ENCODE measurements around the gene REEP1.
"Not testable (repeated sequence)": the region's sequence is repeated elsewhere in the genome, so short reads cannot be mapped to it uniquely, and the experiment has no call there.

The REEP1 gene

GRCh38 chr2:86345783-86346370, 8.5 kb upstream of the REEP1 start:
- not testable (repeated sequence) for DNase-seq (ENCODE audit: low read depth, low spot score)

GRCh38 chr2:86344404-86344803, 7.0 kb upstream of the REEP1 start:
- no peak for DNase-seq (ENCODE audit: low read depth, low spot score)

- DNase-seq (ENCODE audit: low read depth, low spot score) = no peak
Observed at GRCh38 chr2:86342488-86342887, 5.1 kb upstream of the REEP1 start.

- DNase-seq (ENCODE audit: low read depth, low spot score) = no peak
Observed at GRCh38 chr2:86341470-86341869, 4.0 kb upstream of the REEP1 start.

GRCh38 chr2:86338778-86339295, 1.4 kb upstream of the REEP1 start:
- DNase-seq (ENCODE audit: low read depth, low spot score) = no peak

- no peak for DNase-seq (ENCODE audit: low read depth, low spot score)
Observed at GRCh38 chr2:86336675-86337243, 667 bp downstream of the REEP1 start.

GRCh38 chr2:86335865-86336674, 1.4 kb downstream of the REEP1 start:
- no peak for DNase-seq (ENCODE audit: low read depth, low spot score)

- no peak for DNase-seq (ENCODE audit: low read depth, low spot score)
Observed at GRCh38 chr2:86333378-86333777, 4.0 kb downstream of the REEP1 start.

- no peak for DNase-seq (ENCODE audit: low read depth, low spot score)
Observed at GRCh38 chr2:86332654-86333053, 4.8 kb downstream of the REEP1 start.

GRCh38 chr2:86331384-86331783, 6.0 kb downstream of the REEP1 start:
- no peak for DNase-seq (ENCODE audit: low read depth, low spot score)

GRCh38 chr2:86330001-86330400, 7.4 kb downstream of the REEP1 start:
- DNase-seq (ENCODE audit: low read depth, low spot score) = no peak

GRCh38 chr2:86323273-86324021, 14.0 kb downstream of the REEP1 start:
- no peak for DNase-seq (ENCODE audit: low read depth, low spot score)

- DNase-seq (ENCODE audit: low read depth, low spot score) = no peak
Observed at GRCh38 chr2:86319700-86320580, 17.5 kb downstream of the REEP1 start.

- no peak for DNase-seq (ENCODE audit: low read depth, low spot score)
Observed at GRCh38 chr2:86315084-86315483, 22.3 kb downstream of the REEP1 start.

GRCh38 chr2:86314125-86314524, 23.3 kb downstream of the REEP1 start:
- peak; percentile 18 for DNase-seq (ENCODE audit: low read depth, low spot score)

- DNase-seq (ENCODE audit: low read depth, low spot score) = no peak
Observed at GRCh38 chr2:86313341-86313740, 24.1 kb downstream of the REEP1 start.

- DNase-seq (ENCODE audit: low read depth, low spot score) = no peak
Observed at GRCh38 chr2:86311879-86312278, 25.5 kb downstream of the REEP1 start.

- no peak for DNase-seq (ENCODE audit: low read depth, low spot score)
Observed at GRCh38 chr2:86309966-86310365, 27.5 kb downstream of the REEP1 start.

- DNase-seq (ENCODE audit: low read depth, low spot score) = no peak
Observed at GRCh38 chr2:86308984-86309695, 28.3 kb downstream of the REEP1 start.

- DNase-seq (ENCODE audit: low read depth, low spot score) = no peak
Observed at GRCh38 chr2:86308356-86308755, 29.1 kb downstream of the REEP1 start.
